ENCODE measurements around the gene SUGCT. TPM values are rescaled to one million over a fixed set of nuclear protein-coding genes. Genes with fewer than 3 reads are reported as not detected.

SUGCT gene
- total RNA-seq, 1 experiment from 2014 or later: 1.6 TPM

DNA sequence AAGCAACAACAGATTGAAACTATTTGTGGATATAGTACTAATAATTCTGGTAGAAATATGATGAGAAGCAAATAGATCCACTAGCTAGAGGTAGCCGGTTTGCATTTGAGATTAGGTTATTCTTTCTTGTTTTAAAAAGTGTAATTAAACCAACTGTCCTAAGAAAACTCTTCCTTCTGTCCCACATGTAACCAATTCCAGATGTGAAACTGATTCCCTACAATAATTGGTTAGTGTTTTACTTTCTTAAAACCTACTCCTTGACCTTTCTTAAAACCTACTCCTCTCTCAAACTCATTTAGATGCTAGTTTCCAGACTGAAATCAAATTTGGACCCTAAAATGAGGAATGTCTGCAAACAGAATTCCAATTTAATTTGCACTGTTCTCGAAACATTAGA lies 521.5 kb downstream of the SUGCT start:
- Mint-ChIP-seq H3K4me1 (ENCODE audit: low read depth, unreplicated experiment) (no peaks in the 10 kb centered on the region), H3K27me3 (ENCODE audit: unreplicated experiment) (no peaks in the 10 kb centered on the region), H3K4me3 (ENCODE audit: low read depth, unreplicated experiment) (no peak overlapping the region), H3K9me3 (ENCODE audit: low read depth, unreplicated experiment) (no peaks in the 10 kb centered on the region), H3K27ac (ENCODE audit: unreplicated experiment) (no peak overlapping the region), H3K36me3 (ENCODE audit: insufficient read depth, unreplicated experiment) (no peaks in the 10 kb centered on the region)
- no peak for DNase-seq
- intact Hi-C loops (cut with micrococcal nuclease; ENCODE audit: unreplicated experiment): no loop called here
- CTCF ChIA-PET: interaction anchor here (0.7 kb wide), 1 partner anchor 111 kb away, joined by 3 read pairs; no protein-coding TSS in a partner anchor
- no TSS peak for BruUV-seq (replicated peaks)
- TF ChIP-seq CTCF (IDR thresholded peaks at IDR 0.05; ENCODE audit: unreplicated experiment): no peak

- intact Hi-C loops (cut with micrococcal nuclease; ENCODE audit: unreplicated experiment): no loop called here
- no peak for TF ChIP-seq CTCF (IDR thresholded peaks at IDR 0.05; ENCODE audit: unreplicated experiment)
- H3K4me1 Mint-ChIP-seq (ENCODE audit: low read depth, unreplicated experiment): no peaks in the 10 kb centered on the region
- no peak overlapping the region for H3K4me3 Mint-ChIP-seq (ENCODE audit: low read depth, unreplicated experiment)
- H3K27me3 Mint-ChIP-seq (ENCODE audit: unreplicated experiment): no peaks in the 10 kb centered on the region
- DNase-seq: no peak
- H3K27ac Mint-ChIP-seq (ENCODE audit: unreplicated experiment): no peak overlapping the region
- H3K36me3 Mint-ChIP-seq (ENCODE audit: insufficient read depth, unreplicated experiment): no peaks in the 10 kb centered on the region
- peaks cover 2% of the 10 kb centered on the region for H3K9me3 Mint-ChIP-seq (ENCODE audit: low read depth, unreplicated experiment)
- no TSS peak for BruUV-seq (replicated peaks)
- CTCF ChIA-PET: no interaction called here
Observed at GRCh38 chr7:40658729-40659128, 523.9 kb downstream of the SUGCT start.

- intact Hi-C loops (cut with micrococcal nuclease; ENCODE audit: unreplicated experiment): no loop called here
- H3K36me3 Mint-ChIP-seq (ENCODE audit: insufficient read depth, unreplicated experiment): no peaks in the 10 kb centered on the region
- peaks cover 2% of the 10 kb centered on the region for H3K9me3 Mint-ChIP-seq (ENCODE audit: low read depth, unreplicated experiment)
- no peak for DNase-seq
- H3K27me3 Mint-ChIP-seq (ENCODE audit: unreplicated experiment): no peaks in the 10 kb centered on the region
- no peak for TF ChIP-seq CTCF (IDR thresholded peaks at IDR 0.05; ENCODE audit: unreplicated experiment)
- H3K4me3 Mint-ChIP-seq (ENCODE audit: low read depth, unreplicated experiment): no peak overlapping the region
- BruUV-seq (replicated peaks): no TSS peak
- CTCF ChIA-PET: no interaction called here
- H3K27ac Mint-ChIP-seq (ENCODE audit: unreplicated experiment): no peak overlapping the region
- H3K4me1 Mint-ChIP-seq (ENCODE audit: low read depth, unreplicated experiment): no peaks in the 10 kb centered on the region
Observed at GRCh38 chr7:40659231-40659630, 524.4 kb downstream of the SUGCT start.

- no peak for DNase-seq
Observed at GRCh38 chr7:40673285-40673684, 538.5 kb downstream of the SUGCT start.

More at GRCh38 chr7:40673285-40673684, 538.5 kb downstream of the SUGCT start:
- TF ChIP-seq CTCF (IDR thresholded peaks at IDR 0.05; ENCODE audit: unreplicated experiment): no peak
- H3K36me3 Mint-ChIP-seq (ENCODE audit: insufficient read depth, unreplicated experiment): no peaks in the 10 kb centered on the region
- H3K4me1 Mint-ChIP-seq (ENCODE audit: low read depth, unreplicated experiment): no peaks in the 10 kb centered on the region
- CTCF ChIA-PET: no interaction called here
- no peak overlapping the region for H3K27ac Mint-ChIP-seq (ENCODE audit: unreplicated experiment)
- no TSS peak for BruUV-seq (replicated peaks)
- H3K9me3 Mint-ChIP-seq (ENCODE audit: low read depth, unreplicated experiment): no peaks in the 10 kb centered on the region
- no peaks in the 10 kb centered on the region for H3K27me3 Mint-ChIP-seq (ENCODE audit: unreplicated experiment)
- intact Hi-C loops (cut with micrococcal nuclease; ENCODE audit: unreplicated experiment): loop anchor here (5.0 kb wide), 1 partner anchor 261 kb away; no protein-coding TSS in a partner anchor
- no peak overlapping the region for H3K4me3 Mint-ChIP-seq (ENCODE audit: low read depth, unreplicated experiment)

Measured in Calu3 (cell line).